GM21737 (cell line): ENCODE measurements around the gene ADGRV1.

ENCODE experiments used
- ATAC-seq: cut with Tn5 transposase; IDR thresholded peaks from one replicate; pipeline ENCODE4 v1.9.1; 2021; ENCODE audit warnings: mild to moderate bottlenecking, moderate library complexity; ENCODE audit not compliant: unreplicated experiment

ADGRV1 gene

DNA sequence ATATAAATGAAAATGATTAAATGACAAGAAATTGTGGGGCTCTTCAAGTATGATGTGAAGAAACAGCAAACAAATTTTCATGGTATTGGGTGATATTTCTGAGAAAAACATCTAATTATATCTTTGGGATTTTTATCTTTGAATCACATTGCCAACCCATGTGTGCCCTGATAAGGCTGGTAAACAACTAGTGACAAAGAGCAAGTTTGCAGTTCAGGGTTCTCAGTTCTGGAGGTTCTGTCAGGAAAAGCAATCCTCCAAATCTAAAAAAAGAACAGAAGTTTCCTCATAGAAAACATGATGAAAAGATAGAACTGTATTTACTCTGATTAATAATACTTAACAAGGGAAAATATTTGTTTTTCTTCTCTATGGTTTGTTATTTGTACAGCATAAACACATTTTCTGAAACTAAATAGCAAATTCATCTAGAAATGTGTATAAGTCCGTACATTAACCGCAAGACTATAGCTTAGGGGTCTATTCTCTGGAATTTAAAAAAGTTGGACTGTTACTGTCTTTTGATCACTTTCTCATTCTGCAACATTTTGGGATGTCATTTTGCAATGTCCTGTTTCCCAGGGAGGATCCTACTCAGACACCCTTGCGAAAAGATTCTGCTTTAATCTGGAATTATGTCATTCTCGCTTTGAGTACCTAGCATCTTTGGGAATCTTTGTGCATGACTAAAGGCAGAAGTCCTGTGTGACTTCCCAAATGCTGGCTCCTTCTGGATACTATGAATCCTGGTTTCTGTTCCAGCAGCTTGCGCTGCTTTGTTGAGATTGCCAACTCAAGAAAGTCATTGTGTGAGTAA is 308.5 kb downstream of the ADGRV1 start:
- no peak for ATAC-seq

DNA sequence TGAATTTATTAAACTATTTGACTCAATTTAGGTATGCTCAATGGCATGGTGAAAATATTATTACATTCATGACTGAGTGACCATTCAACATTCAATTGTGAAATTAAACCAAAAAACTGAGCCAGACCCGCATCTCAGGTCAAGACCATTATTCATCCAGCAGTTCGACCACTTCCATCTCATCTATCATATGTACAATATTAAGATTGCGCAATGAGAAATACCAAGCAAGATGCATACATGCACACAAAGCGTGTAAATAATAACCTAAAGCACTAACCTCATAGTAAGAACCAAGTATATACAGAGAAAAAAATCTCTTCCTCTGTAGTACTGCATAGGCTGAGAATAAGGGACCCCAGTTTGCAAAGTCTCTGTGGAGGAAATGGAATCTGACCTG is 310.2 kb downstream of the ADGRV1 start:
- ATAC-seq: no peak

DNA sequence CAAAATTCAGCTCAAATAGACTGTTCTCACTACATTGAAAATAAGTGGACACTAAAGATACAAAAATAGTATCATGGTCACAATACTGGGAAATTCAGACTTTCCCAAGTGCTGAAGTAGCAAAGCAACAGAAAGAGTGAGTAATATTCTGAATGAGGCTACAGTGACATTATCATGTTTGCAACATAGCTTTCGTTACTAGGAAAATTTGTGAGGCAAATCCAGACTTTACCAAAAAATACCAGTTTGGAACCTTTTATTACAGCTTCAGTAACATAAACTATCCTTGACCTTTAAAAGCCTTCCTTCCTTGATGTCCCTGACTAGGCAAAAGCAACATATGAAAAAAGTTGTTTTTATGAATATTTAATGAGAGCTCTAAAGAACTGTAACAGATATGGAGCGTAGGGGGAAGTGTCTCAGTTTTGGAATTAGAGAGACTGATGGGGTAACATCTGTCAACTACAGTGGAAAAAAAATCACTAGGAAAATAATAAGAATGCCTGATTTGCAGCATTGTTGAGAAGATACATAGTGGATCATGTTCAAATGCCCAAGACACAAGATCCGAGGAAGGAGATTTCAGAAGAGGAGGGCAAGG is 312.9 kb downstream of the ADGRV1 start:
- ATAC-seq: no peak

DNA sequence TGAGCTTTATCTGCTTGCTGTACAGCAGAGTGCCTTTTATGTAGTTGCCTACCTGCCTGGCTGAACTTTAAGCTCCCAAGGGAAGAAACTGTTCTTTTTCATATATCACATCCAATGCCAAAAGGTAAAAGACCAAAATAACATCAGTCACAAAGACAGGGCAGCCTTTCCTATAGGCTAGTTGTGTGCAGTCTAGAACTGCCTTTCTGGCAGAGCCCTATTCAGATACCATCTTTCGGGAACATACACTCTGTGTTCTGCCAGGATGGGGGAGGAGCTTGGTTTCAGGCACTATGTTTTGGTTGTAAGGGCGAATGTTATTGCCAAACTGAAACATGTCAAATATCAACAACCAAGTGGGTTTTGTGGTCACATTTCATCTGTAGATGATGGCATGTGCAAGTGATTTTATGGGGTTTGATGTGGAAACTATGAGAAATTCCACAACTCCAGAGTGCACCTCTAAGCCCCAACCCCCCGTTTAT is 314.5 kb downstream of the ADGRV1 start:
- ATAC-seq: no peak

DNA sequence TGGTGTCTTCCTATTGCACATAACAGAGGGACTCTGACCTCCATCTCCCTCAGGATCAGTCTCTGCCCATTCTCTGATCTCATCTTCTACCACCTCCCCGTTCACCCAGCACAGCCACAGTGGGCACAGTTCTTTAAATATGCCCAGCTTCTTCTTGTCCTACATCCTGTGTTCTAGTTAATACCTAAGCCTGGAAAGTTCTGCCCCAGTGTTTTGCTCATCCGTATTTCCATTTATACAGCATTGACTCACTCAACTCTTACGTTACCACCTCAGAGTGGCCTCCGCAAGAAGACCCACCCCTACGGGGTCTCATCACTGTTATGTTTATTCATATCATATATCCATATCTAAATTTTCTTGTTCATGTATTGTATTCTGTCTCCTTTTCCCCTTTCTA is 315.5 kb downstream of the ADGRV1 start:
- no peak for ATAC-seq

DNA sequence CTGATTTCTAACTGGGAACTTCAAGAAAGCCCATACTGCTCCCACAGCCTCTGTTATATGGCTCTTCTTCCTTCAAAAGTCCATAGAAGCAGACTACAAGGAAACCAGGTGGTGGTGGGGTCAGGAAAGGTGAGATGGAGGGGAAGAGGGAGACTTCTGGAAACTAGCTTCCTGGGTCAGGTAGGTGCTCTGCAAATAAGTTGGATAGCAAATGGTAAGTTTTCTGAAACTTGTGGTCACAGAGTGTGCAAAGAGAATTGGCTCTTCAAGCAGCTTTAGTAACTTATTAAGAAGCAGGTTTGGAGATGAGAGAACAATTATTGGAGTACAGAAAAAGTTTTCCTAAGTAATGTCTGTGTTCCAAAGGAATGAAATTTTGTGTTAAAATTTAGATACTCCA is 316.9 kb downstream of the ADGRV1 start:
- ATAC-seq: no peak

DNA sequence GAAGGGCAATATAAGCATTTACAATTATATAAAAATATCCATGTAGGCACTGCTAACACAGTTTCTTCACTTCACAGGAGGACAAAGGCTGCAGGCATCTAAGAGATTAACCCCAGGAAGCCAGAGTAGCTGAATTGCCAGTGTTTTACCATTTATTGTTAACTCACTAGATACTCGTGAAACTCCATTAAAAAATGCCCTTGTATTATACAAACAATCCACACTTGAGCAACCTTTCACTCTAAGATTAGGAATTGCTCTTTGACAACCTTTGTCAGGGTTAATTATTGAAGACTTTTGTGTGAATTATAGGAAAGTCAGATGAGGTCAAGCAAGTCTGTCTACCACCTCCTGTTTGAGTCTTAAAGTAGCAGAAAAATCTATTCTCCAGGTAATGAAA is 317.8 kb downstream of the ADGRV1 start:
- no peak for ATAC-seq

DNA sequence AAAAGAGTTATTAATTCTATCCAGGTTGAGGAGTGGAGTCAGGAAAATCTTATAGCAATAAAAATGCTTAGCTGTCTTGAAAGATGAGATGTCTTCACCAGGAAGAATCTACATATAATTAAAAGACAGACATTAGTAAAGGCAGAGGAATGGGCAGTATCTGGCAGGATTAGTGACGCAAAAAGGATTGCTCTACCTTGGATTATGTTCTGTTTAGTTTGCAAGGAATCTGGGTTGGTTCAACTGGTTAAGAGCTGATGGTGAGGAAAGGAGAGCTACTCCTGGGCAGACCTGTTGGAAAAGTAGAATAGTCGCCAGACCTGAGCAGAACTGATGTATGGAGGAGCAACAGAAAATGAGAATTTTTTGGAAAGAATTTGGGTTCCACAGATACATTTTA is 318.5 kb downstream of the ADGRV1 start:
- ATAC-seq: no peak

DNA sequence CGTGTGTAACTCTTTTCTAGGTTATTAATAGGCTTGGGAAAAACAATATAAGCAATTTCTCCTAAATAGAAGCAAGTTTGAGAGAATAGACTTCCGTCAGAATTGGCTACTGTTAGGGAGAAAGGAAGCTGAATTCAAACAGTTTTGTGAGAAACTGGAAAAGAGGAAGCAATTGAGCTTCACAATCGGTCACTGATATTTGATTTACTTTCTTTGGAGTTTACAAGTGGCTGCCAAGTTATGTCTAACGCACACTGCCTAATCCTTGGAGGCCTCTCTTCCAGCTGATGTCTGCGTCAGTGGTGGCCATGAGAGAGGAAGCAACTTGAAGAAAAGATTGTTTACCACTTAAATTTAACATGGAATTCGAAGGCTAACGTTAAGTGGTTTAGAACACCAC is 319.5 kb downstream of the ADGRV1 start:
- no peak for ATAC-seq

DNA sequence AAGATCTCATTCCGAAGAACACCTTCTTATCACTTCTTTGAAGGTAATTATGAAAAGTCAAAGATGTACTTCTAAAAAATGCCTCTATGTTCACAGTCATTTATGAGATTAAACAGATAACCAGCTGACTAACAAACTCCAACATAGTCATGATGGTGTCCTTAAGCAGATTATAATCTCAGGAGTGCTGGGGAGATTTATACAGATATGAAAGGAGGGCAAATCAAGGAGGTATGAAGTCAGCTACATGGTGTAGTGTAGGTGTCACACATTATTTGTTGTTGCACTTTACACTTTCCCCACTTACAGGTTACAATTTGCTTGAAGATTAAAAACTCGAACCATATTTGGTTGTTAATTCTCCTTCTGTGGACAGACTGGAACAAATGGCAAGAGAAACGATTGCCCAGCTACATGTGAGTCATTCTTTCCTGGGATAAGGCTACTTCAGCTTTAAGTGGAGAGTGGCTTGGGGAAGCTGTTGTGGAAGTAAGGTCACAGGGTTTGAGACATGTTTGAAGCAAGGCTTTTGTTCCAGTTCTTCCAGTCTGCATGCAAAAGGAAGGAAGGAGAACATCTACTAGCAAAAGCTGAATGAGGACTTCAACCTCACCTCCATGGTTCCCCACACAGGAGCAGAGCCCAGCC is 320.1 kb downstream of the ADGRV1 start:
- ATAC-seq: no peak

DNA sequence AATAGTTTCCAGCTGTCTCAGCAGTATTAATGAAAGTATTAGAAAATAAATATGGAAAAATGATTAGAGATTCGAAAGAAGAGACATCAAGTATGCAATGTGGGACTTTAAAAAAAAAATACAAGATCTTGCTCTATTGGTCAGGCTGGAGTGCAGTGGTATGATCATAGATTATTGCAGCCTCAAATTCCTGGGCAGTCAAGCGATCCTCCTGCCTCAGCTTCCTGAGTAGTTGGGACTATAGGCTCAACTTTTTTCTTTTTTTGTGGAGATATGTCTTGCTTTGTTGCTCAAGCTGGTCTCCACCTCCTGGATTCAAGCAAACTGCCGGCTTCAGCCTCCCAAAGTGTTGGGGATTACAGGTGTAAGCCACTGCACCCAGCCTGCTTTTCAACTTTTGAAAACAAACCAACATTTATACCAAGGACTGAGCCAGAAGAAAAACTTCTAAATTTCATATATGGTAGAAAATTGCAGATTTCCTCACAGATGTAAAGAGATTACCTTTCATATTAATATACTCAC is 323.1 kb downstream of the ADGRV1 start:
- ATAC-seq: no peak

DNA sequence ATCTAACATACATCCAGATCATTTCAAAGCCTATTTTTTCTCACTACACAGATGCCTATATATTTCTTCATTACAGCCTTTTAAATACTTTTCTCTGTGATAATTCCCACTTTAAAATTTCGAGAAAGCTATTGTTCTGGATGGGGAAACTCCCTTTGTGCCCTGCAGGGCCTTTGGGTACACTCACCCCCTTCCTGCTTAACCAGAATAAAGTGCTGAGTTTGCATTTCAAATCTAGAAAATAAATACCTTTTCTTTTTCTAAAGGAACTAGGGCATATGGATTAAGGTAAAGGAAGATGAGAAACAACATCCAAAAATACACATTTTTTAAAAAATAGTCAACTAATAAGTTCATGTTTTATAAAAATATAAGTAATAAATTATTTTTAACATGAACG is 323.9 kb downstream of the ADGRV1 start:
- no peak for ATAC-seq

DNA sequence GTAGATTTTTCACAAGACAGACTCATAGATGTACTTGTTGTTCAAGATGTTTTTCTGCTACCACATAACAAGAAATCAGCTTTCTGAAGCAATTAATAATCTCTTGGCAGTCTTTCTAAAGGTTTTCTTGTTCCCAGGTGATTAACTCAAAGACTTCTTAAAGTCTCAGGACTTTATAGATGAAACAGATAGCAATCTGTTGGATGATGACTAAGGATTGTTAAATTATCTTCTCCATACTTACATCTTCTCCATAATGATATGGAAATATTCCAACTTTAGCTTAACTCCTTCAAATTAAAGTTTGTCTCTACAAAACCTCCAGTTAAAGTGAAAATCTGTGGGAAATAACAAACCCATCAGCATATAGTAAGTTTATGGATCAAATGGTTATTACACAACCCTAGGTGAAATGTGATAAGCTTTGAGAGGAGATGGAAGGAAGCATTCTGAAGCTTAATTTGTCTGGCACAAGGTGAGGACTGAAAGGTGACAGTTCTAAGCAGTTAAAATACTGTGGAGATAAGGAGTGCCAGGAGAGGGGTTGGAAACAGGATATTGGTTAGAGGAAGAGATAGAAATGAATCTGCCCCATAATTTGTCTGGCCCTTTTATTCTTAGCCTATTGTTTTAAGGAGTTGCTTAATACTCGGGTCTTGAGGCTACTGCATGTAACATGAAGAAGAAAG is 326.7 kb downstream of the ADGRV1 start:
- no peak for ATAC-seq

DNA sequence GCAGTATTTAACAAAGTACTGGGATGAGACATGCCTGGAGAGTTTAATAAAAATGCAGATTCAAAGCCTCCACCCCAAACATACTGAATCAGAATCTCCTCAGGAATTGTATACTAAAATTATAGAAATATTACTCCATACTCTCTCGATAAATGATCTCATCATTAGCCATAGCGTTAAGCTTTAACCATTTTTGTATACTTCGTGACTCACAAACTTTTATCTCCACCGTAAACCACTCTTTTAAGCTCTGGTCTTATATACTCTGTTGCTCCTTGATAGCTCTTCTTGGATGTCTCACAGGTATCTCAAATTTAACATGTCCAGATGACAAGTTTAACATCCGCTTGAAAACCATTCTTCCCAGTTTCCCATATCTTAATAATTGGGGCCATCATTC is 327.8 kb downstream of the ADGRV1 start:
- no peak for ATAC-seq

DNA sequence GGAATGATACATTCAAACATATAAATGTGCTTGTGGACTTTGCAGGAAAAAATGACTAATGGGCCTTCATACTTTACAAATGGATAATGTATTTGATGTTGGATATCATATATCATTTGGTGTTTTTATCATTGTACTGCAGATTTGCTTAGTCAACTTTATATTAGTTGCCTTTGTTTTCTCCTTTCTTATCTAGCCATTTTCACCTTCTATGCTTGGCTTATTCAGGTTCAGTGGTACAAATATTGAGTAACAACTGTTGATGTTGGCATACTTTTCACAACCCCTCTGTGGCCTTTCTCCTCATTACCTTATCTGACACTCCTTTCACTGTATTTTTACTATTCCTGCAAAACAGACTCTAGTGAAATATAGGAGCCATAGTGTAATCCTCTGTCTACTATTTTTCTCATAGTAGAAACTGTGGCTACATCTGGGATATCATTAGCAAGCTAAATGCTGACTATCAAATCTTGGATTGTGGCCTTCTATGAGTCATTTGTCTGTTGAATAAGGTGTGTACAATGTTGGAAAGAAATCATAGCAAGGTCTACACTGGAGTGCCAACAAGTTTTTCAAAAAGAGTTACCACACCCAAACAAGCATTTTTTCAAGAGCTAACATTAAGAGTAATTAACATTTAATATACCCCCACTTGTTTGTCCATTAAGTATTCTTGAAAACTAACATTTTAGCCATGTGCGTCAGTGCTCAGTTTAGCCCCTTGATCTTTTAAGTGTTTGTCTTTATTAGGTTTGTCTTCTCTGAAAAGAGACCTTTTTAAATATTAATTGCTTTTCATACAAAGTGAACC is 330.1 kb downstream of the ADGRV1 start:
- ATAC-seq: no peak

DNA sequence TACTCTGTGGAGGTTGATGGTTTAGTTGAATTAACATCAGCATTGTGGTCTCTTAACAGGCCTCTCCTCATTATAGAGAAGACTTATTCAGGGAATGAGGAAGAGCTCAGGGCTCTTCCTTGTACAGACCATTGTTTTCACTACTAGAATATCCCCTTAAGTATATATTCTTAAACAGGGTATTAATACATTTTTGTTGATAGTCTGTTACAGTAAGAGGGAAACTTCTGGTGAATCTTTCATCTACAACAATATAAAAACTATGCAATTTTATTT is 330.7 kb downstream of the ADGRV1 start:
- ATAC-seq: no peak

DNA sequence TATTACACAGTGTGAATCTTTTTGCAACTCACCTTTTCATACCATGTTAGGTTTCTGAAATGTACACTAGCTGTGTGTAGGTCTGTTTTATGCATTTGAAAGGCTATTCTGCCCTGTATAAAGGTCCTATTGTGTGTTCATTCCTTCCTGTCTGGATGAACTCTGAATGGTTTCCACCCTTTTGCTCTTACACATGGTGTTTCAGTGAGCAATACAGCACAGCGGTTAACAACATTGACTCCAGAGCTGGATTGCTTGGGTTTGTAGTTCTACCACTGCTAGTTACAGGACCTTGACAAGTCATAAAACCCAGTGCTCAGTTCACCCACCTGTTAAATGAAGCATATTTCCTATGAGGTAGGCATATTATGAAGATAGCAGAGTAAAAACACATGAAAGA is 331.6 kb downstream of the ADGRV1 start:
- no peak for ATAC-seq

DNA sequence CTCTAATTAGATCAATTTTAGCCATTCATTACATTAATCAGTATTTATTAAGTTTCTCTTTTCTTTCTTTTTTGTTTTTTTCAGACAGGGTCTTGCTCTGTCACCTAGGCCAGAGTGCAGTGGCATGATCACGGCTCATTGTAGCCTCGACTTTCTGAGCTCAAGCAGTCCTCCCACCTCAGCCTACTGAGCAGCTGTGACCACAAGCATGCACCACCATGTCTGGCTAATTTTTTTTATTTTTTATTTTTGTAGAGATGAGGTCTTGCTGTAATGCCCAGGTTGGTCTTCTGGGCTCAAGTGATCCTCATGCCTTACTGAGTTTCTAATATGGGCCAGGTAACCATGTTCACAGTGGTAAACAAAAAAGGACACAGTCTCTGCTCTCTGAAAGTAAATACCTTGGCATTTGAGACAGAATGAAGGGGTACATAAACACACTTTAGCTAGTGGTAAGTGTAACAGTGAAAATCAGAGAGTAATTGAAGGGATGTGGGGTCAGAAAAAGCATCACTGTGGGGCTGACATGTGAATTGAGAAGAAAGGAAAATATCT is 336.3 kb downstream of the ADGRV1 start:
- no peak for ATAC-seq

DNA sequence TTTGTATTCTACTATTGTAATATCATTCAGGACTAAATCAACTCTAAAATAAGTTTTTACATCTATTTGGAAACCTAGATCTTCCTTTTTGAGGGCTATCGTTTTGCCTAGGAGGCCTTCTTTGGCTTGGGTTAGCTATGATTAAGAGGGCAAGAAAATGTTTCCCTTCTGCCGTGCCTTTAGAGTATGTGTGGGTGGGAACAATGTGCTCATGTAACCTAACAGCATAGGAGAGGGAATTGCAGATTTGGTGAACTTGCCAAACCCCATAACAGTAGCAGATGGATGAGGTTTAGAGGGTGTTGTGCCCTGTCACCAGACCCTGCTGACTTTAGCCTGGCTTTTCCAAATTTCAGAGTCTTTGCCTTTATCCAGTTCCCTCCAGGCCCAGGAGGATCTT is 339.0 kb downstream of the ADGRV1 start:
- ATAC-seq: no peak

DNA sequence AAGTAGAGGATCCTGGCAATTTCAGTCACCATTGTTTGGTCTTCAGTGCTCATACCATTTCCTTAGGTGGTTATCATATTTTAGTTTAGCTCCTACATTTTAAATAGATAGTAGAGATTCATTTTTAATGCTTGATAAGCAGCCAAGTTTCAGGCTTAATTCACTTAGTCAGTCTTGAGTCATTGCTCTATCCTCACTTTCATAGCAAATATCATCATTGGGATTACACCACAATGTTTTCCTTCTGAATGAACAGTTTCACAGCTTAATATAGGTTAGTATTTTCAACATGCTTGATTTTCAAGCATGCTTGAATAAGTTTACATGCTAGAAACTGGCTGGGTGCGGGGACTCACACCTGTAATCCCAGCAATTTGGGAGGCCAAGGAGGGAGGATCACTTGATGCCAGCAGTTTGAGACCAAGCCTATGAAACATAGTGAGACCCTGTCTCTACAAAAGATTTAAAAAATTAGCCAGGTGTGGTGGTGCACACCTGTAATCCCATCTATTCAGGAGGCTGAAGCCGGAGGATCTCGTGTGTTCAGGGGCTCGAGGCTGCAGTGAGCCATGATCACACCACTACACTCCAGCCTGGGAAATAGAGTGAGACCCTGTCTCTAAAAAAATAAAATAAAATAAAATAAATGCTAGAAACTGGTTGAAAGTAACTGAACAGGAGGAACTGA is 339.9 kb downstream of the ADGRV1 start:
- ATAC-seq: no peak
